Adrenal gland (tissue), 12 donors: Measurements from ENCODE around the gene TMEM63A. TPM values are rescaled to one million over a fixed set of nuclear protein-coding genes. Genes with fewer than 3 reads are reported as not detected.
A peak's percentile ranks its signal among the peaks of the same experiment; 100 is the strongest.
"Not testable (repeated sequence)": the region's sequence is repeated elsewhere in the genome, so short reads cannot be mapped to it uniquely, and the experiment has no call there.

ENCODE experiments used
- DNase-seq, 7 donors: peaks; one replicate each; pipeline ENCODE4 v3.0.0-alpha.2; 2019 to 2020
- H3K27ac ChIP-seq, 5 donors: fragments of 200-600 bp; sonication (generic) in 4 of 5; 1 replicate in 3 of 5; 2 replicates in 2 of 5; pipeline versions ENCODE4 v1.5.1 to v1.8.0; 2016 to 2020; ENCODE audit warnings: mild to moderate bottlenecking in 1 of 5
- H3K27me3 ChIP-seq: fragments of 200-600 bp; 2 replicates; pipeline ENCODE4 v1.8.0; 2021
- H3K36me3 ChIP-seq, 2 donors: fragments of 200-600 bp; replicated peaks in 1 of 2; 1 replicate in 1 of 2; 2 replicates in 1 of 2; pipeline versions ENCODE4 v1.5.1 to v1.8.0; 2018 to 2022
- H3K4me1 ChIP-seq, 2 donors: fragments of 200-600 bp; replicated peaks in 1 of 2; 1 replicate in 1 of 2; 2 replicates in 1 of 2; pipeline versions ENCODE4 v1.5.1 to v1.8.0; 2018 to 2021
- H3K4me3 ChIP-seq, 4 donors: fragments of 200-600 bp; sonication (generic) in 3 of 4; one replicate each; pipeline ENCODE4 v1.5.1; 2016 to 2018
- H3K9me3 ChIP-seq, 3 donors: fragments of 200-600 bp; sonication (generic) in 1 of 3; replicated peaks in 1 of 3; 1 replicate in 2 of 3; 2 replicates in 1 of 3; pipeline versions ENCODE4 v1.5.1 to v1.8.0; 2016 to 2021
- CTCF ChIP-seq, 6 experiments: fragments of 450-650 bp in 4 of 6; fragments of 200-600 bp in 2 of 6; sonication (generic) in 1 of 6; IDR thresholded peaks; 1 replicate in 5 of 6; 2 replicates in 1 of 6; pipeline versions ENCODE4 v1.5.1 to v1.8.0; 2016 to 2021; ENCODE audit warnings: antibody characterized with exemption in 6 of 6, mild to moderate bottlenecking in 2 of 6, moderate library complexity in 1 of 6
- POLR2A ChIP-seq, 2 donors: fragments of 450-650 bp; IDR thresholded peaks; one replicate each; pipeline ENCODE4 v1.6.1; 2017; ENCODE audit warnings: antibody characterized with exemption in 2 of 2, mild to moderate bottlenecking in 2 of 2, moderate library complexity in 1 of 2
- WGBS, 4 donors: extraction: QIAGEN DNeasy Blood & Tissue Kit in 2 of 4; methylation state at CpG; one replicate each; pipeline versions ENCODE4 v1.1.5 to v1.1.7; 2013 to 2017; 5-methylcytosine and 5-hydroxymethylcytosine counted together
- intact Hi-C, 2 donors: fragments of 100-400 bp; cut with DNase I; formaldehyde crosslinking; loops; one replicate each; pipeline versions ENCODE4 v1.14.1 to v1.15.0; 2022 to 2023
- polyA plus RNA-seq, 3 donors: library from polyadenylated mRNA; stranded (reverse); fragments of 200-250 nt in 2 of 3; fragments of 350-450 nt in 1 of 3; fragmentation: Illumina TruSeq in 1 of 3; extraction: RNeasy Lipid Tissue Mini Kit (QIAGEN cat#74804) in 1 of 3; gene quantifications; one replicate each; pipeline ENCODE4 v1.2.3, GENCODE V29; 2013 to 2014
- total RNA-seq, 9 donors: library from RNA; depleted of rRNA in 4 of 9; stranded (reverse); fragments of >200 nt in 4 of 9; fragments of 120-200 nt in 1 of 9; fragmentation: NEBNext Ultra II Directional in 1 of 9; extraction: Animal tissue kit (Norgen Biotek cat#: 25700) in 1 of 9; gene quantifications; one replicate each; pipeline versions ENCODE4 v1.1.0 to v1.2.4, GENCODE V29; 2013 to 2023
- donor health status: healthy with polysubstance abuse.
- donor health status: Bipolar disorder and iron deficiency.
- donor health status: DM: yes; HTN: yes; CAD: no.
- donor health status: DM: no; HTN: no; CAD: no.
- donor health status: DM: no; HTN: no; CAD: no.
- donor health status: DM: yes; HTN: yes; CAD: no.

Gene TMEM63A
- total and polyA plus RNA-seq, 12 donors = 13.9 to 96.9 (median 52.3) TPM

- H3K4me1 ChIP-seq = no peaks in the 10 kb centered on the region
- no peaks in the 10 kb centered on the region for H3K36me3 ChIP-seq
- DNase-seq = no peak
- intact Hi-C loops = no loop called here
- no peaks in the 10 kb centered on the region for H3K27me3 ChIP-seq
- H3K4me3 ChIP-seq = no peak overlapping the region
- no peaks in the 10 kb centered on the region for H3K9me3 ChIP-seq
- no peak for TF ChIP-seq CTCF (IDR thresholded peaks at IDR 0.05)
- TF ChIP-seq POLR2A (IDR thresholded peaks at IDR 0.05) = no peak
- WGBS, 4 donors = 87 to 96% (median 92%) methylated on average over 5 of the region's 5 CpGs
- no peak overlapping the region for H3K27ac ChIP-seq
These were observed 7.6 kb upstream of the TMEM63A start for GRCh38 chr1:225889743-225890142.

GRCh38 chr1:225888898-225889601 lies 6.9 kb upstream of the TMEM63A start, which contains the start of gene LEFTY1:
Gene LEFTY1, minus strand, starts transcription at chr1:225889146. Its CDS starts 80 bp downstream, at chr1:225889066.
- H3K27me3 ChIP-seq = no peaks in the 10 kb centered on the region
- intact Hi-C loops = no loop called here
- whole genome bisulfite sequencing, 4 donors = 74 to 100% (median 79%) methylated on average over 3 to 11 of the region's 11 CpGs

GRCh38 chr1:225888289-225888897 lies 6.2 kb upstream of the TMEM63A start:
- intact Hi-C loops = no loop called here
- Histone ChIP-seq H3K27me3 (no peaks in the 10 kb centered on the region), H3K4me1 (no peaks in the 10 kb centered on the region), H3K27ac (peak overlapping the region in 1 of 5 donors; percentile 22), H3K4me3 (no peak overlapping the region), H3K9me3 (no peaks in the 10 kb centered on the region), H3K36me3 (no peaks in the 10 kb centered on the region)
- no peak for DNase-seq
- WGBS, 4 donors = 86 to 94% (median 91%) methylated on average over 10 to 18 of the region's 18 CpGs
- TF ChIP-seq POLR2A (IDR thresholded peaks at IDR 0.05) = no peak
- TF ChIP-seq CTCF (IDR thresholded peaks at IDR 0.05) = no peak

More at GRCh38 chr1:225888898-225889601, 6.9 kb upstream of the TMEM63A start, which contains the start of gene LEFTY1:
- H3K4me3 ChIP-seq = no peak within 1 kb of the TSS
- no peaks in the 10 kb centered on the region for H3K9me3 ChIP-seq
- no peak for DNase-seq
- H3K36me3 ChIP-seq = no peaks in the 10 kb centered on the region
- no peak for TF ChIP-seq POLR2A (IDR thresholded peaks at IDR 0.05)
- no peak for TF ChIP-seq CTCF (IDR thresholded peaks at IDR 0.05)
- peak within 1 kb of the TSS in 1 of 5 donors; percentile 22 for H3K27ac ChIP-seq
- no peaks in the 10 kb centered on the region for H3K4me1 ChIP-seq

DNA sequence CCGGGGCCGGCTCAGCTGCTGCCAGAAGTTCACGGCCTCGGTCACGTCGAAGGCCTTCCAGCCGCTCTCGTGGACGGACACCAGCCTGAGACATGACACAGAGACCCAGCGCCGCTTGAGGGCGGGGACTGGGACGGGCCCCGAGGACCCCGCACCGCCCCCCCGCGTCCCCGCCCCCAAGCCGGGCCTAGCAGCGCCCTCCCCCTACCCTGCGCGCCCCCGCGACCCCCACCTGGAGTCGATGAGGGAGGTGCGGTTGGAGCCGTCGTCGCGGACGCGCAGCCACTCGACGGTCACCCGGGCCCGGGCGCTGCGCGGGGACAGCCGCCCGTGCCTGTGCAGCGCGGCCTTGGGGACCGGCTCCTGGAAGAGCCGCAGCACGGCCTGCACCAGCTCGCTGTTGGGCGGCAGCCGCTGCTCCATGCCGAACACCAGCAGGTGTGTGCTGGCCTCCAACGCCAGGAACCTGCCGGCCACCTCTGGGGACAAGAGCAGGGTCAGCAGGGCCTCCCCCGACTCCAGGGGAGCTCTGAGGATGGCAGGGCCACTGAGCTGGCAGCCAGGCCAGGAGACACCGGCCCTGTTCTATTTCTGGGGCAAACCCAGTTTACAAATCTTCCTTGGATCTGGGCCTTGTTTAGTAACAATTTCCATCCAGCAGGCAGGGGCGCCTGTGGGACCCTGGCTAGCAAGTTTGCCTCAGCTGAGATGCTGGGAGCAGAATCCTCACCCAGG lies 5.5 kb upstream of the TMEM63A start:
- H3K9me3 ChIP-seq, intact Hi-C loops, H3K4me3 ChIP-seq, H3K4me1 ChIP-seq, H3K27me3 ChIP-seq, H3K36me3 ChIP-seq: not testable (repeated sequence)
- H3K27ac ChIP-seq = peak overlapping the region in 1 of 5 donors; percentile 22
- DNase-seq = peak in 2 of 7 donors; percentile 24 to 40
- 15 to 41% (median 21%) methylated on average over 6 to 36 of the region's 56 CpGs for WGBS, 4 donors
